GM20000 (cell line): ENCODE measurements around the gene GPATCH4.

ENCODE experiments used
- DNase-seq: peaks from one replicate; pipeline ENCODE4 v3.0.0; 2012; ENCODE audit warnings: low spot score
- CTCF ChIP-seq: IDR thresholded peaks from 2 replicates; pipeline ENCODE4 v1.5.1; 2012; ENCODE audit warnings: mild to moderate bottlenecking, control low read depth; ENCODE audit errors: extremely low read depth, missing control alignments

Gene GPATCH4

GRCh38 chr1:156582388-156583017 is 18.8 kb downstream of the GPATCH4 start:
- TF ChIP-seq CTCF = peak; percentile 0
- DNase-seq = peak; percentile 40

GRCh38 chr1:156581661-156582387 is 19.5 kb downstream of the GPATCH4 start:
- TF ChIP-seq CTCF = no peak
- no peak for DNase-seq

DNA sequence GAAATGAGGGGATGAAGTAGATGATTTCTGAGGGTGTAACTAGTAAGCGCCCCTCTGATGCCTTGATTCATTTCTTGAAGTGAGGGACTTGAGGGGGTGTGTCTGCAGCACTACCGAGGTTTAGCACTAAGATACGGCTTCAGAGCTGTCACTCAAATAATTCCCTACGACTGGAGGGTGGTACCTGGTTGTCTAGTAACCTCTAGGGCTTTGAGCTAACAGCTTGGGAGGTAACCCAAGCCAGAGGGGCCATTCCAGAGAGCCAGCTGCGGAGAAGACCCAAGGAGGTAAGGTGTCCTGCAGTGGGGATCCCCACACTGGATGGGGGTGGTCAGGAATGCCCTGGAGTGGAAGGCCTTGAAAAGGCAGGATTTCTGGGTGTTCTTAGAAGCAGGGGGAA is 21.8 kb downstream of the GPATCH4 start, which contains the start of gene TTC24:
TTC24 (plus strand) TSS at position 252 of the 400 bp plus-strand sequence. CDS start 1,642 bp downstream, outside the sequence.
- TF ChIP-seq CTCF = no peak
- no peak for DNase-seq

- no peak for TF ChIP-seq CTCF
- DNase-seq = no peak
These were observed 23.2 kb downstream of the GPATCH4 start for GRCh38 chr1:156578055-156578454.

- no peak for DNase-seq
- no peak for TF ChIP-seq CTCF
These were observed 23.7 kb downstream of the GPATCH4 start for GRCh38 chr1:156577550-156577949.

- no peak for DNase-seq
- no peak for TF ChIP-seq CTCF
These were observed 27.1 kb downstream of the GPATCH4 start for GRCh38 chr1:156574039-156574633.

- no peak for TF ChIP-seq CTCF
- DNase-seq = no peak
These were observed 28.6 kb downstream of the GPATCH4 start for GRCh38 chr1:156572663-156573018.
